Midbrain (tissue), 1 donor: ENCODE data around the gene AGPAT2.

Source experiments
- DNase-seq: peaks from one replicate; lab custom pipeline; 2025; lab: John Stamatoyannopoulos, UW

AGPAT2 gene

DNA sequence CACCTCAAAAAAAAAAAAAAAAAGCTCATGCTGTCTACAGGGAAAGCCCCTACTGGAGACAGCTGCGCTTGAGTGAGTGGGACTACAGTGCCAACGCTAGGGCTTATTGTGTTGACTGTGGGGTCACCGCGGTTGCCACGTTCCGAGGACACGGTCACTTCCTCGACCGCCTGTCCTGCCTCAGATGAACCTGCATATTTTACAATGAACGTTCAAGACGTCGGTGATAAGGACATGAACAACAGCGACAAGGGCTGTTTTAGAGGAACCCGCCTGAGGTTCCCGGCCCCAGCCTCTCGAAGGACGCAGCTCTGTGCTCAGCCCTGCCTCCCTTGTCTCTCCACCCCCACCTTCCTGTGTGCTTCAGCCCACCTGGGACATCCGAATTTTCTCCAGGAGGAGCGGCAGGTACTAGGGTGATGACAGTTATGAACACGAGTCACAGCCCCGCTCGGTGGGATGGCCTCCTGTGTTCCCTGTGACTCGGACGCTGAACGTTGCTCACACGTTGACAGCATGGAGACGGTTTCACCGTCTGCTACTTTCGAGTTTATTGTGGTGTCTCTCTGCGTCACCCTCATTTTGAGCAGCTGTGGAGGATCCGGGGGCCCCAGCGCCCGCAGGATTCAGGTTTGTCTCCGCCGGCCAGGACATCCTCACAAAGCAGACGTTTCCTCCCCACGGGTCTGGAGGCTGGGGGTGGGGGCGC, 13.9 kb upstream of the AGPAT2 start:
- no peak for DNase-seq

DNA sequence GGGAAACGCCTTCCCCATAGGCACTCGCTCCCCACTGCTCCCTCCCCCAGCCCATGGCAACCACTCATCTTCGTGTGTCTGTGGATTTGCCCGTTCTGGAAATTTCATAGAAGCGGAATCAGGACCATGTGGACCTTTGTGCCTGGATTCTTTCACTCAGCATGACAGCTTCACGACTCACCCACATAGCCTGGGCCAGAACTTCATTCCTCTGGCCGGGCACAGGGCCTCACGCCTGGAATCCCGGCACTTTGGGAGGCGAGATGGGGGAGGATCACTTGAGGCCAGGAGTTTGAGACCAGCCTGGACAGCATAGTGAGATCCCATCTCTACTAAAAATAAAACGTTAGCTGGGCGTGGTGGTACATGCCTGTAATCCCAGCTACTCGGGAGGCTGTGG, 13.0 kb upstream of the AGPAT2 start:
- DNase-seq, result no peak

DNA sequence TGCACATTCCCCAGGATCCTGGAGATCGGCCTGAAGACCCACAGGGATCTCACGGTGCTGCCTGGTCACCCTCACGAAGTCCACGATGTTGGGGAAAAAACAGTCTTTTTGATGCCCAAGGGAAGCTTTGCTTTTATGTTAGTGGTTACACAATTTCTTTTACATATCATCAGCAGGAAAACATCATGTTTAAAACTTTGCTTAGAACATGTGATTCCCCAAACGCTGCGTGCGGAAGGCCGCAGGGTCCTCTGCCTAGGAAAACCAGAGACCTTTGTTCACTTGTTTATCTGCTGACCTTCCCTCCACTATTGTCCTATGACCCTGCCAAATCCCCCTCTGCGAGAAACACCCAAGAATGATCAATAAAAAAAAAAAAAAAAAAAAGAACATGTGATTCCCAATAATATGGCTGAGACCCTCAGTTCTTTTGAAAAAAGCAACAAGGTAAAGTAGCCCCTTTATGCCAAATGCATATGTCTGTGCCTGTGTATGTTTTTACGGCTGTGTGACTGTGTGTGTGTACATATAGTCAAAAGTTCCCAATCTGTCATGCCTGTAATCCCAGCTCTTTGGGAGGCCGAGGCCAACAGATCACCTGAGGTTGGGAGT, 11.5 kb upstream of the AGPAT2 start:
- DNase-seq, result no peak

DNA sequence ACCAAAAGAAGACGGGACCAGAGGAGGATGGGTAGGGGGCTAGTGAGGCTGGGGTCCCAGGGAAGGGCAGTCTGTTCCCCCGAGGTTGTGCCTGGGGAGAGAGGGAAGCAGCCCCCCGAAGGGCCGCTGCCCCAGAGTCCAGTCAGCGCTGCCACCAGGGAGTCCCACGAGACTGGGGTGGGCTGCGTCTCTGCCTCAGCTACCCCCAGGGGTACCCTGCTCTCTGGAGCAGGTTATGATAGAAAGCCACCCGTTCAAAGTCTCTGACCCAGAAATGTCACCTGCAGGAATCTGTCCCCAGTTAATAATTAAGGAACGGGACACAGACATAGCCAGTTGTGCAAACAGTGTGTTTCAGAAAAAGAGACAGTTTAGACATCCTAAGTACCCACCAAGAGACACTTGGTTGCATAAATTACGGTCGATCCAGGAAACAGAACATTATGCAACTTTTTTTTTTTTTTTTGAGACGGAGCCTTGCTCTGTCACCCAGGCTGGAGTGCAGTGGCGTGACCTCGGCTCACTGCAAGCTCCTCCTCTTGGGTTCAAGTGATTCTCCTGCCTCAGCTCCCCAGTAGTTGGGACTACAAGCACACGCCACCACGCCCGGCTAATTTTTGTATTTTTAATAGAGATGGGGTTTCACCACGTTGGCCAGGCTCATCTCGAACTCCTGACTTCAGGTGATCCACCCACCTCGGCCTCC, 10.7 kb upstream of the AGPAT2 start:
- DNase-seq, result no peak

DNA sequence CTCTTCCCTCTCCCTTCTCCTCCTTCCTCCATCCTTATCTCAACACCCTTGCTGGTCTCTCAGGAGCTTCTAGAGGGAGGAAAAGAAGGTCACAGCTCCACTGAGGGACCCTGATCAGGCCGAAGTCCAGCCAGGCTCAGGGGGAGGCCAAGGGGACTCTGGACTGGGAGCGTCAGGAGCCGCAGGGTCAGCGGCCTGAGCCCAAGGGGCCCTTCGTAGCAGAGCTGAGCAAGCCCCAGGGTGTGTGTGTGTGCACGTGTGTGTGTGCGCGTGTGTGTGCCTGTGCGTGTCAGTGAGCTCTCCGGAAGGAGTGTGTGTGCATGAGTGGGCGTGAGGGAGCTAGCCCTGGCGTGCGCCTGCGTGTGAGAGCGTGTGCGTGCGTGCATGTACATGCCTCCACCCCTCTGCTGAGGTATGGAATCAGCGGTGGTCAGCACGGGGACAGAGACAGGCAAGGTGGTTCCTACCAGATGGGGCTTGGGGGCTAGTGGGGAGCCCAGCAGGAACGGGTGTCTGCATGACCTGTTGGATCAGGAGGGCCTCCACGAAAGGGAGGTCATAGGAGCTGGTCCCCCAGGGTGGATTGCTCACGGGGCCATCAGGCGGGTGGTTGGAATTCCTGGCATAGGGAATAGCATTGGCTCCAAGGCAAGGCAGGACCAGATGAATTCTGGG, 10.0 kb upstream of the AGPAT2 start:
- DNase-seq, result no peak

DNA sequence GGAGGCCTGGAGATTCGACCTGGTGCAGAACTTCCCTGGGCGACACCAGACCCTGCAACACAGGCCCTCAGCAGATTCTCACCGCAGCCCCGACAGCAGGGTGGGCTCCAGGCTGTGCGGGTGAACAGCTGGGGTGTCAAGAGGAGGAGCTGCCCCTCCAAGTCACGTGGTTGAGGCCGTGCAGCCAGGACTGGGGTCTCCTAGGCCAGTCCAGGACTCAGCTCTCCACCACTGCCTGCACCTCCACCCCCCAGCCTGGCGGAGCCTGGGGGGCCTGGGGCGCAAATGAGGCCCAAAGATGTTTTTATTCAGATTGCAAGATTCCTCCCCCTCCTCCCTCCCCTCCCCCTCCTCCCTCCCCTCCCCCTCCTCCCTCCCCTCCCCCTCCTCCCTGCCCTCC, 9.2 kb upstream of the AGPAT2 start:
- DNase-seq, result no peak

DNA sequence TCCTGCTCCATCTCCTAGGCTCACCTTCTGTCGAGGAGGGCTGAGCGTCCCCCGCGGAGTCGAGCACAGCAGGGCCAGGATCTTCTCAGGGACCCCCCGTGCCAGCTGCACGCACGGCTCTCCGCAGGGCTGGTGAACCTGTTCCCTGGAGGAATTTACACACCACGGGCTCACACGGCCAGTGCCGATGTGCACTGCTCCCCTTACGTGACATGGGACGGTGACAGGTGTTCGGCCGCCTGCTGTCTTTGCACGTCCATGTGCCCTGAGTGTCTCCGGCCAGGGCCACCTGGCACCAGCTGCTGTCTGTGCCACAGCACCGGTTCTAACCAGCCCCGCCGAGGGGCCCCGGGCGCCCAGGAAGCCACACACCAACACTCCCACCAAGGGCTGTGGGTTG, 8.7 kb upstream of the AGPAT2 start:
- DNase-seq, result no peak

DNA sequence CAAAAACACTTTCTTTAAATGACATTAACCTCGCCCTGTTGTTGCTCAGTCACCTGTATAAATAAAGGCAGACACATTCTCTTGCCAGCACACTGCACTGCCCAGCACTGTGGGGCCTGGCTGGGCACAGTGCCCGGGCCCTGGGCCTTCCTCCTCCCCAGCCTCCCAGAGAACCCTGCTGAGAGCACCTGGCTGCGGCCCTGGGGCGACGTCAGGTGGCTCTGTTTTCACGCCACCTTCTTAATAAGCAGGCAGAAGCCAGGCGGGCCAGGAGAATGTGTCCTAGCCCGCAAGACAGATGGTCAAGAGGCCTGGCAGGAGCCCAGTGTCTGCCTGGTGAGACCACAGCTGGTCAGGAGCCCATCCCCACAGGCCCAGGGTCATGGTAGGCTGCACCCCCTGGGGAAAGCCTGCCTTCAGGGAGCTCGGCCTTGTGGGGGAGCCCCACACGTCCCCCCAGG, 8.2 kb upstream of the AGPAT2 start:
- DNase-seq, result peak; percentile 34

DNA sequence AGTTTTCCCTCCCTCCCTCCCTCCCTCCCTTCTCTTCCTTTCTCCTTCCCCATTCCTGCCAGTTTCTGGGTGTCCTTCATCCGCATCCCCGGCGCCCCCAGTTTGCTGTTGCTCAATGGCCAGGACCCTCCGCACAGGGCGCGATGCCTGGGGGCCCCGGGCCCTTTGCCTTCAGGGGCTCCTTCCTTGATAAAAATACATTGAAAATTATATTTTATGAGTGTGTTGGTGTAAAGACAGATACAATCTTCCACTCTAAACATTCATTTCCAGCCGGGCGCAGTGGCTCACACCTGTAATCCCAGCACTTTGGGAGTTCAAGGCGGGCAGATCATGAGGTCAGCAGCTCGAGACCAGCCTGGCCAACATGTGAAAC, 7.6 kb upstream of the AGPAT2 start:
- no peak for DNase-seq

DNA sequence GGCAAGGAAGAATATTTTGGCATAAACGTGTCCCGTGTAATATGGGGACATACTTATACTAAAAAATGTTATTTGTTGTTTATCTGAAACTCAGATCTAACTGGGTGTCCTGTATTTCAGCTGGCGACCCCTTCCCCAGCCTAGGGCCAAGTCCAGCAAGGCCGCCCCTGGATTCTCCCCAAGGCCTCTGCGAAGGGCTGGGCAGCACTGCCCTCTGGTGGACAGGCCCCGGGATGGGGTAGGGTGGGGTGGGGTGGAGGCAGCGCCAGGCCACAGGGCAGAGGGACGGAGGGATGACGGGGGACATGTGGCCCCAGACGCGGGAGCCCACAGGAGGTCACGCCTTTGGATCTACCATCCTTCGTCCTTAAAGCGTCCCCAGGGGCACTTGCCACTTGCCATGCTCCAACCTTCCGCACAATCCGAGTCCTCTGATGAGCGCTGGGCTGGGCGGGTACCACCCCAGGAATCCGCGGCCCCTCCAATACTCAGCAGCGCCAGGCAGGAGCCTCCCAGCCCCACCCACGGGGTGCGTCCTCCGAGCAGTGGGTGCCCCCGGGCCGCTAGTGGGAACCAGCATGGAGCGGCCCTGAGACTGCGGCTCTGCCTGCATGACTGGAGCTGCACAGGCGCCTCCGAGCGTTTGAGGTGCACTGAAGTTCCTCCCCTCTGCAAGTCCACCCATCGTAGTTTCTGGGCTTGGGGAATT, 7.1 kb upstream of the AGPAT2 start:
- DNase-seq, result no peak

DNA sequence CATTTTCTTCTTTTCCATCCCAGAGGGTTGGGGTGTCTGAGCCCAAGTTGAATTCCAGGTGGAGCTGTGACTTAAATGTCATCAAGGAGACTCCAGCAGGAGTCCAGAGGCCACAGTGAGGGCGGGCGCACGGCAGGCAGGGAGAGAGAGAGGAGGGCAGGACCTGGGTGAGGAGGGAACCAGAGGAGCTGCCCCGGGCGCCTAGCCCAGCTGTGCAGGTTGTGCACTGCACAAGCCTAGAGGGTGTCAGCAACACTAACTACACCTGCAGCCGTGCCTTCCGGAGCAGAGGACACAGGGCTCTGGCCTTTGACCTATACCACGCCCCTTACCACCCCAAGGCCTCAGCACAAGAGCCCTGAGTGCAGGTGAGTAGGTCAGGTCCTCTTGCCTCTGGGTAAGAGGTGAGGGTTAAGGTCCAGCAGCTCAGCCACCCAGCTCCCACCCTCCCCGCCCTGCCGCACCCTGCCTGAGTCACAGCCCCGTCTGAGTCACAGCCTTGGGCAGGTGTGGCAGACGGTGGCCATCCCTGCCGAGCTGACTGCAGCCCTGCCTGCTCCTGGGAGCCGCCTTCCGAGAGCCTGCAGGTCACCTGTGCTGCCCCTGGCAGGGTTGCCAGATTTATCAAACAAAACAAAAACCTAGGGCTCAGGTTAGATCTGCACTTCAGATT, 6.4 kb upstream of the AGPAT2 start:
- no peak for DNase-seq

DNA sequence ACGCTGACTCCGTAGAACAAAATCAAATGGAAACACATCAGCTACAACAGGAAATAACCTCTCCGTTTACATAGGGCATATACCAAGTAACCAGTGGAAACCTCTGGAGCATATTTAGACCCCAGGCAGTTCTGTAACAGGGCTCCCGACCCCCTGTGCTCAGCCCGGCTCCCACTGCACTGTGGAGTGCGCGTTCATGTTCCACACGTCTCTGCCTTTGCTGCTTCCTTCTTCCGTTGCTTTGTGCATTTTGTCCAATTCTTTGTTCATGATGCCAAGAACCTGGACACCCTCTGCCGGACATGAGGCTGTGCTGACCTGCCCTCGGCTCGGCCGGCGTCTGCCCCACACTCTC, 5.9 kb upstream of the AGPAT2 start:
- no peak for DNase-seq

DNA sequence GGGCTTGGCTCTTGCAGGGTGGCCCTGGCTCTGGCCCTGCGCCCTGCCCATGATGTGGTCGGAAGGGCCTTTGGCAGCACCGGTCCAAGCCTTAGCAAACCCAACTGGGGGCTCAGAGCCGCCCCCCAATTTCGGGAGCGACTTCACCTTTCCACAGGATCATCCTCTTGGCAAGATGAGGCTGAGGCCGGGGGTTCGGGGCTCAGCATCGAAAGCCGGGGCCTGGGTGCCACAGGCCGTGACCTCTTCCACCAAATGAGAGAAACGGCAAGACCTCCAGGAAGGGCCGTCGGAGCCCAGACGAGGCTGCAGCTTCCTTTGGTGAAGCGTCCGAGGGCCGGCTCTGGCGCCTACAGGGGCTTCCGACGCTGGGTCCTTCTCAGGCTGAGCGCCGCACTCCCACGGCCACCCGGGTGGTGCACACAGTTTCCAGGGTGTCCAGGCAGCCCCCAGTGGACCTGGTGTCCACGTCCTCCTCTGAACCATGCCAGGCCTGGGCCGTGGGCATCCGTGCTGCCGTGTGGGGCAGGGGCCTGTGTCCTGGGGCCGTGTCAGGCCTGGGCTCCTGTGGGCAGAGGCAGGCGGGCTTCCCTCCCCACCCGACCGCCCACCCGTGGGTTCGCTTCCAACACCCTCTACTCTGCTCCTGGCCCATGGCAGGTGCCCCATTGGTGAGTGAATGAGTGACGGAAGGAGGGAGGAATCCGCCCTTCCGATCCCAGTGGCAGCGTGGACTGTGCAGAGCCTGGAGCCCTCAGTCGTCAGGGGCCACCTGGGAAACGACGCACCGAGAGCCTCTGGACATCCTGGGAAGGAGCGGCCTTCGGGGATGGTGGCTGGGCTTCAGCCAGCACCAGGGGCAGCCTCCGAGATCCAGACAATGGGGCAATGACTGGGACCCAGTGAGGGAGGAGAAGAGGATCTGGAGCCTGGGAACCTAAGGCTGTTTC, 5.2 kb upstream of the AGPAT2 start:
- no peak for DNase-seq

DNA sequence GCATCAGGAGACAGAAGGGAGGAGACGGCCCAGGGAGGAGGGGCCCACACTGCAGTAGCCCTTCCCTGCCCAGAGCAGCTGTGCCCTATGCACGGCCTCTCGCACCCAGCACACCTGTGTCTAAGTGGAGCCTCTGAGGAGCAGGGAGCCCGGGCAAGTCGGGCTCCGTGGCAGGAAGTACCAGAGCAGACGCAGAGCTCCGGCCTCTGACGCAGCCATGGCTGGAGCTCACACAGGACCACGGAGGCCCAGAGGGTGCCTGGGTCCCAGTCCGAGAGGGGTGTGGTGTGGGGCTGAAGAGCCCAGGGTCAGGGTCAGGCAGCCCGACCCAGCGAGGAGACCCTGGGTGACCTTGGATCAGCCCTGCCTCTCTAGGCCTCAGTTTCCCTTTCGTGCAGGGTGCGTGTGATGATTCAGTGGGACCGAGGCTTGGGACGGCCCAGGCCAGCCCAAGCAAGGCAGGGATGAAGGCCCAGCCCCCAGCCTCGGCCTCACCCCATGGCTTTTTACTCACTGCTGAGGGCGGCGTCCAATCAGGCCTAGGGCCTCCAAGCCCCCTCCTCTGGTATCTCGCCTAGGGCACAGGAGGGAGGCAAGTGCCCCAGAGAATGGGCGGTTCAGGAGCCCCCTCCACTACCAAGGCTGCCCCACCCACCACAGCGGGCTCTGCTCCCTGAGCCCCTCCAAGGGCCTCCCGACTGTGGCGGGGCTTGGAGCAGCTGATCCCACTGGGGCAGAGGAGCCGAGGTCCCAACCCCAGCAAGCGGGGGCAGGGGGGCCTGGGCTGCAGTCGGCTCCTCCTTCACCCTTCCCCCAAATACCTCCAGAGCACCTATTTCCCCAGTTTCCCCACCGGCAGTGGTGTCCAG, 4.3 kb upstream of the AGPAT2 start:
- DNase-seq, result no peak

DNA sequence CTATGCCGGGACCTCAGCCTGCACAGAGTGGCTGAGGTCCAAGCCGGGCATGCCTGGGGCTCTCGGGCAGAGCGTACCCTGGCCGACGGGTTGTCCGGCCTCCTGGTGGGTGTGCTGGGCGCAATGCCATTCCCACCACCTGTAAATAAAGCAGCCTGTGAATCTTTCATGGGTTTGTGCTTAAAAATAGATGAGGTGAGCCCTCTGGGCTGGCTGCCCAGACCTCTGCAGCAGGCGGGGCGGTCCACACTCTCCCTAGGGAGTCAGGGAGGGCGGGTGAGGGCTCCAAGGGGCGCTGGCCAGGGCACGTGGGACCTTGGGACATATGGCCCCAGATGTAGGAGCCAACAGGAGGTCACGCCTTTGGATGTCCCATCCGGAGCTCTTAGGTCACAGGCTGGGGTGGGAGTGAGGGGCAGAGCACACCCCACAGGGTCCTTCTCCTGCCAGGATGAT, 3.6 kb upstream of the AGPAT2 start:
- no peak for DNase-seq

DNA sequence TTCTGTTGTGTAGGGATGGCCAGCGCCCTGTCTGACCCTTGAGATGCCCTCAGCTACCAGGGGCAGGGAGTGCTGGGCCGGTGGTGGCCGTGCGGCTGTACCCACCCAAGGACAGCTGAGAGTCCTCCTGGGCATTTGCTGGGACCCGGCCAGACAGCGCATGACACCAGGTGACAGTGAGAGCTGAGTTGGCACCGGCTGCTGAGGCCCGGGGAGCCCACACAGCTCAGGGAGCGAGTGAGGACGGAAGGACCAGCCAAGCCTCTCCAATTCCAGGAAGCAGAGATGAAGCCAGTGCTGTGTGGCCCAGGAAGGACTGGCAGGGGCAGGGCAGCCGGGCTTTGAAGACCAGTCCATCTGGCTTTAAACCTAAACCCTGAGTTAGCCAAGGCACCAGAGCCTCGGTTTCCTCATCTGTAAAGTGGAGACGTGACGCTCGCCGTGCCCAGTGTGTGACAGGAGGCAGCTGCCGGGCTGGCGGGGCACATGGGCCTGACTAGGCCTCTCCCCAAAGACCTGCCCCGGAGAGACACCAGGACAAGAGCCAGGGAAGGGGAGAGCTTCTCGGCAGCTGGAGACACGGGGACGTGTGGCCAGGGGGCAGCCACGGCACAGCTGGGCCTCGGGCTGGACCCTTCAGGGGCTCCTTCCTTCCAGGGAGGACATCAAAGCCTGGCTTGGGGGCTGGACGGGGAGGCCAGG, 3.0 kb upstream of the AGPAT2 start:
- DNase-seq, result no peak

DNA sequence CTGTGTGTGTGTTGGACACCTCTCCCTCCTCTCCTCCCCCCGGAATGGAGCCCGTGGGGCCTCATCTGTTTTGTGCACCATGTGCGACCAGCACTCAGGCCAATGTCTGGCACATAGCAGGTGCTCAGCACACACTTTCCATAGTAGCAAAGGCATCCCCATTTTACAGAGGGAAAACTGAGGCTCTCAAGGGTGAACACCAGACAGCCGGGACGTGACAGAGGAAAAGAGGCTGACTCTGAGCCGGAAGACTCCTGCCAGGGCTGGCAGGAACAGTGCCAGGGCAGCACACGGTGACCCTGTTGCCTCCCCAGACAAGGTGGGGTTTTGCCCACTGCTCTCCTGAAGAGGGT, 1.8 kb upstream of the AGPAT2 start:
- DNase-seq, result no peak

DNA sequence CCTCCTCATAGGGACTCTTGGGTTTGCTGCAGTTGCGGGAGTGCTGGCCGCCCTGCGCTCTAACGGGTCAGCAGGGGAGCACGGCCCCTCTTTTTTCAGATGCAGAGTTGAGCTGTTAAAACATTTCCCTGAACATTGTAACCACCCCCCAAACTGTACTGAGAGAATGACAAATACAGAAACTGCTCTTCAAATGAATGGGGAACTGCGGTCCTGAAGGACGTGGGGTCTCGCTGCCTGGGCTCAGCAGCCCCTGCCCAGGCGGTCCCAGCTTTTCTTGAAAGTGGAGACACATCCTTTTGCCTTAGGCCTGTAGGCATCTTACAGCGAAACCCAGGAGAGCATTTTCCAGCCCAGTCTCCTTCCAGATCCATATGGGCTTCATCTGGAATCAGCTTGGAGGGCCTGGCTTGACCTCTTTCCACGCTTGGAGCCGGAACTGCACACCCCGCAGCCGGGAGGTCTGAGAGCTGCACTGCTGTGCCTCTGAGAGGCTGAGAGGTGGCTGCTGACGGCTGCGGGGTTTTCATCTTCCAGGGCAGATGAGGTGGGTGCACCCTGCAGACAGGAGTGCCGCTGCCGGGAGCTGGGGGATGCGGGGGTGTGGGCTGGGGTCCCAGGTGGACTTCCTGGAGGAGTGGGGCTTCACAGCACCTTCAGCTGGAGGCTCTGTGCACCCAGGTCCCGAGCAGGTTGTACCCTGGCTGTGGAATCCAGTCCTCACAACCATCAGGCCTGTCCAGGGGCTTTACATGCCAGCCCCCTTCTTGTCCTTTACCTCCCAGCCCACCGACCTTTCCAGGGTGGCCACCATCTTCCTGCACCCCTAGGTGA, 1.2 kb upstream of the AGPAT2 start:
- no peak for DNase-seq
